WTC11 (cell line): ENCODE data around the gene STXBP2. TPM values are rescaled to one million over a fixed set of nuclear protein-coding genes. Genes with fewer than 3 reads are reported as not detected.
A peak's percentile ranks its signal among the peaks of the same experiment; 100 is the strongest.

ENCODE experiments used
- ATAC-seq: fragments of 200-7000 bp; cut with Tn5 transposase; 2 replicates; pipeline ENCODE4 v1.10.0; 2021; ENCODE audit warnings: mild to moderate bottlenecking, moderate library complexity
- CTCF ChIA-PET: fragments of 300-600 bp; sonication (Branson Sonifier 250); formaldehyde crosslinking; loops from one replicate; lab custom pipeline; 2021; ENCODE audit warnings: antibody characterized with exemption; lab: Charles Lee
- POLR2A ChIA-PET: fragments of 350-600 bp; sonication (Branson Sonifier 250); formaldehyde crosslinking; loops from one replicate; lab custom pipeline; 2021; ENCODE audit warnings: antibody characterized with exemption; lab: Charles Lee
- DNase-seq: peaks from one replicate; pipeline ENCODE4 v3.0.0; 2021; ENCODE audit warnings: low spot score
- H3K27ac Mint-ChIP-seq: 2 replicates; pipeline ENCODE4 v1.8.0; 2021; ENCODE audit warnings: mixed read lengths
- H3K27me3 Mint-ChIP-seq: 2 replicates; pipeline ENCODE4 v1.8.0; 2021; ENCODE audit warnings: low read depth, mild to moderate bottlenecking, moderate library complexity, mixed read lengths
- H3K36me3 Mint-ChIP-seq: 2 replicates; pipeline ENCODE4 v1.8.0; 2021; ENCODE audit warnings: mixed read lengths
- H3K4me1 Mint-ChIP-seq: 2 replicates; pipeline ENCODE4 v1.8.0; 2022; ENCODE audit warnings: mixed read lengths
- H3K4me3 Mint-ChIP-seq: 2 replicates; pipeline ENCODE4 v1.8.0; 2021; ENCODE audit warnings: mild to moderate bottlenecking, moderate library complexity, mixed read lengths
- H3K9me3 Mint-ChIP-seq: 2 replicates; pipeline ENCODE4 v1.8.0; 2021; ENCODE audit warnings: mixed read lengths
- ARID4B ChIP-seq: sonication (generic); formaldehyde crosslinking; IDR thresholded peaks from 2 replicates; pipeline ENCODE4 v1.8.0; 2023; ENCODE audit warnings: missing genetic modification reagents, mild to moderate bottlenecking, borderline replicate concordance
- E2F4 ChIP-seq: sonication (generic); formaldehyde crosslinking; IDR thresholded peaks from 2 replicates; pipeline ENCODE4 v1.8.1; 2022; ENCODE audit warnings: low read depth, mild to moderate bottlenecking, moderate library complexity, missing genetic modification reagents, borderline replicate concordance
- EMX1 ChIP-seq: fragments of 250-450 bp; sonication (Bioruptor Pico); IDR thresholded peaks from 2 replicates; pipeline ENCODE4 v1.8.0; 2021; ENCODE audit warnings: mild to moderate bottlenecking
- ERG ChIP-seq: fragments of 250-450 bp; sonication (Bioruptor Pico); IDR thresholded peaks from 2 replicates; pipeline ENCODE4 v1.8.0; 2021; ENCODE audit warnings: mild to moderate bottlenecking
- IRF1 ChIP-seq: sonication (generic); formaldehyde crosslinking; IDR thresholded peaks from 2 replicates; pipeline ENCODE4 v1.8.0; 2023; ENCODE audit warnings: missing genetic modification reagents
- KAT7 ChIP-seq: sonication (generic); formaldehyde crosslinking; IDR thresholded peaks from 2 replicates; pipeline ENCODE4 v1.8.1; 2023; ENCODE audit warnings: missing genetic modification reagents, mild to moderate bottlenecking, borderline replicate concordance
- NR1H2 ChIP-seq: sonication (generic); formaldehyde crosslinking; IDR thresholded peaks from 2 replicates; pipeline ENCODE4 v1.9.0; 2021; ENCODE audit warnings: mild to moderate bottlenecking, moderate library complexity, missing genetic modification reagents
- NR3C1 ChIP-seq: sonication (generic); formaldehyde crosslinking; conservative IDR thresholded peaks from 2 replicates; pipeline ENCODE4 v1.8.1; 2023; ENCODE audit warnings: low read depth, mild to moderate bottlenecking, missing genetic modification reagents
- OVOL2 ChIP-seq: fragments of 250-450 bp; sonication (Bioruptor Pico); IDR thresholded peaks from 2 replicates; pipeline ENCODE4 v1.9.0; 2021; ENCODE audit warnings: mild to moderate bottlenecking, borderline replicate concordance
- PRDM15 ChIP-seq: sonication (generic); formaldehyde crosslinking; IDR thresholded peaks from 2 replicates; pipeline ENCODE4 v1.8.0; 2022; ENCODE audit warnings: missing genetic modification reagents
- RORB ChIP-seq: fragments of 250-450 bp; sonication (Bioruptor Pico); IDR thresholded peaks from 2 replicates; pipeline ENCODE4 v1.9.0; 2021; ENCODE audit warnings: mild to moderate bottlenecking
- SMAD3 ChIP-seq: sonication (generic); formaldehyde crosslinking; IDR thresholded peaks from 2 replicates; pipeline ENCODE4 v1.8.0; 2022; ENCODE audit warnings: missing genetic modification reagents, mild to moderate bottlenecking, borderline replicate concordance
- STAT6 ChIP-seq: sonication (generic); formaldehyde crosslinking; conservative IDR thresholded peaks from 2 replicates; pipeline ENCODE4 v1.8.1; 2023; ENCODE audit warnings: mild to moderate bottlenecking, low read depth, missing genetic modification reagents, moderate library complexity
- TCF7 ChIP-seq: sonication (generic); formaldehyde crosslinking; IDR thresholded peaks from 2 replicates; pipeline ENCODE4 v1.8.0; 2022; ENCODE audit warnings: mild to moderate bottlenecking, low read depth, missing genetic modification reagents, moderate library complexity
- ZMAT4 ChIP-seq: fragments of 250-450 bp; sonication (Bioruptor Pico); IDR thresholded peaks from 2 replicates; pipeline ENCODE4 v1.9.0; 2021; ENCODE audit warnings: mild to moderate bottlenecking
- ZNF232 ChIP-seq: sonication (generic); formaldehyde crosslinking; IDR thresholded peaks from 2 replicates; pipeline ENCODE4 v1.8.0; 2022; ENCODE audit warnings: mild to moderate bottlenecking, missing genetic modification reagents
- ZNF281 ChIP-seq: sonication (generic); formaldehyde crosslinking; IDR thresholded peaks from 2 replicates; pipeline ENCODE4 v1.8.0; 2023; ENCODE audit warnings: mild to moderate bottlenecking, missing genetic modification reagents
- ZNF396 ChIP-seq: fragments of 250-450 bp; sonication (Bioruptor Pico); IDR thresholded peaks from 2 replicates; pipeline ENCODE4 v1.8.0; 2021; ENCODE audit warnings: mild to moderate bottlenecking, moderate library complexity, borderline replicate concordance
- ZNF423 ChIP-seq: fragments of 250-450 bp; sonication (Bioruptor Pico); IDR thresholded peaks from 2 replicates; pipeline ENCODE4 v2.1.2; 2022; ENCODE audit warnings: mild to moderate bottlenecking, moderate library complexity
- total RNA-seq: library from RNA; stranded (reverse); gene quantifications from 3 replicates; pipeline ENCODE4 v1.2.3, GENCODE V29; 2021

STXBP2 gene
- total RNA-seq, 1 experiment from 2014 or later: 68.9 TPM

GRCh38 chr19:7589822-7590221 is 47.1 kb upstream of the STXBP2 start (continued):
- TF ChIP-seq TCF7 (CRISPR knock-in tag): no peak
- no peak for TF ChIP-seq KAT7
- TF ChIP-seq EMX1 (CRISPR knock-in tag): no peak
- no peak for TF ChIP-seq OVOL2 (CRISPR knock-in tag)
- no peak for TF ChIP-seq STAT6 (CRISPR knock-in tag)
- no peak for TF ChIP-seq ARID4B (CRISPR knock-in tag)
- no peak for TF ChIP-seq ZMAT4 (CRISPR knock-in tag)
- TF ChIP-seq IRF1 (CRISPR knock-in tag): no peak
- no peak for TF ChIP-seq ZNF423 (CRISPR knock-in tag)

- Mint-ChIP-seq H3K4me1 (peaks cover 2% of the 10 kb centered on the region), H3K27me3 (peaks cover 16% of the 10 kb centered on the region), H3K9me3 (no peaks in the 10 kb centered on the region), H3K36me3 (no peaks in the 10 kb centered on the region), H3K27ac (no peak overlapping the region), H3K4me3 (no peak overlapping the region)
- CTCF ChIA-PET: interaction anchor here (2.6 kb wide), 1 partner anchor 22 kb away, joined by 19 read pairs; no protein-coding TSS in a partner anchor
- DNase-seq (no peak), ATAC-seq (peak; percentile 59)
- POLR2A ChIA-PET: no interaction called here
- no peak for TF ChIP-seq ZNF281
- no peak for TF ChIP-seq NR3C1
- TF ChIP-seq PRDM15 (CRISPR knock-in tag): no peak
- TF ChIP-seq NR1H2 (CRISPR knock-in tag): no peak
- TF ChIP-seq SMAD3 (CRISPR knock-in tag): no peak
- TF ChIP-seq RORB: no peak
- no peak for TF ChIP-seq E2F4 (CRISPR knock-in tag)
- no peak for TF ChIP-seq ZNF396 (CRISPR knock-in tag)
- TF ChIP-seq ERG (CRISPR knock-in tag): no peak
- TF ChIP-seq KAT7: no peak
- no peak for TF ChIP-seq ZNF232 (CRISPR knock-in tag)
Observed at GRCh38 chr19:7590256-7590655, 46.7 kb upstream of the STXBP2 start.
